Ureter (tissue), 1 donor: Measurements from ENCODE around the gene DPEP2NB. TPM values are rescaled to one million over a fixed set of nuclear protein-coding genes. Genes with fewer than 3 reads are reported as not detected.
A peak's percentile ranks its signal among the peaks of the same experiment; 100 is the strongest.
"Not testable (repeated sequence)": the region's sequence is repeated elsewhere in the genome, so short reads cannot be mapped to it uniquely, and the experiment has no call there.

Source experiments
- DNase-seq: peaks from one replicate; pipeline ENCODE4 v3.0.0-alpha.2; 2020; ENCODE audit warnings: low spot score
- total RNA-seq: library from RNA; stranded (reverse); gene quantifications from one replicate; pipeline ENCODE4 v1.2.4, GENCODE V29; 2023
- donor health status: DM: yes; HTN: yes; CAD: no.

The DPEP2NB gene
- total RNA-seq, 1 donor from 2014 or later = not detected

- DNase-seq = peak; percentile 64
Observed at GRCh38 chr16:68013440-68013839, 2.3 kb downstream of the DPEP2NB start.

- DNase-seq = not testable (repeated sequence)
Observed at GRCh38 chr16:68009872-68010271, 5.8 kb downstream of the DPEP2NB start.

DNA sequence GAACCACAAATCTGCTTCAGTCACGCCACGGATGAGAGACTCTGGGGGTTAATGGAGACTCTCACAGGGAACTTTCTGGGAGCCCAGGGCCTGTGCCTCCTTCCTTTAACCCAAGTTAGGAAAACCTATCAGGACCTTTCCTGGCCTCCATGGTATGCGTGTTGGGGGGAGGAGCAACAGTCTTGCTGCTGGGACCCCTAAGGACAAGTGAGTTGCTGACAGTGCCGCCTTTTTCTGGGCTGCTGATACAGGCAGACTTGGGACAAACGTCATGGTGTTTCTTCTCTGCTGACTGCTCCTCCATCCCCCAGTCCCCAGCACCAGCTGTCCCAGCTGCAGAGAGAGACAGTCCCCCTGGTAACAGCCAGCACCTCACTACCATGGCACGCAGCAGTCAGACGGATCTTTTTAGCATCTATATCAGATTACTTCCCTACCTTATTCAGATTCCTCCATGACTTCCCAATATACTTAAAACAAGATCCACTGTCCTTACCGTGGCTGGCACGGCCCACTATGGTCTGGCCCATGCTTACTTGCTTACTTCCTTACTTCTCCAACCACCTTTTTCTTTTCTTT, 6.5 kb downstream of the DPEP2NB start:
- no peak for DNase-seq

GRCh38 chr16:68005786-68006286, 9.9 kb downstream of the DPEP2NB start:
- DNase-seq = peak; percentile 81

GRCh38 chr16:68005211-68005610, 10.5 kb downstream of the DPEP2NB start:
- no peak for DNase-seq

- no peak for DNase-seq
Observed at GRCh38 chr16:68003031-68003430, 12.7 kb downstream of the DPEP2NB start.

GRCh38 chr16:68000450-68000849, 15.3 kb downstream of the DPEP2NB start:
- DNase-seq = no peak

DNA sequence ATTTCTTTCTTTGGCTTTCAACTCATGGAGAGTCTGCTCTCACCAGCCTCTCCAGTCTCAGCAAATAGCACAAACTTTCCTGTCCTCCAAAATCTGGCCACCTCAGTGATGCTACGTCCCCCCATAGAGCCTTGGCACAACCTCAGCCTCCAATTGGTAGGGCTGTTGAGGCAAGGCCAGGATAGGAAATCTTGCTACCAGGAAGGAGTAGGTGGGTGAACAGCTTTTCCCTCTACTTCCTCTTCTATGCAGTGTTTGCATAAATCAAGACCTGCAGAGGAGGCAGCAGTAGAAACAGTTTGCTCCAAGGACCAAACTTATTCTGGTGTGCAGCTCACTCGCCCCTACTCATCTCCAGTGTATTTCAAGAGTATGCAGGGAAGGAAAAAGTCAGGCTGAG, 15.7 kb downstream of the DPEP2NB start:
- no peak for DNase-seq

GRCh38 chr16:67998779-67999688, 16.7 kb downstream of the DPEP2NB start, which contains the start of gene DPEP2:
Gene DPEP2, minus strand, starts transcription at chr16:67999484. Its CDS starts 6,272 bp downstream, at chr16:67993212.
- not testable (repeated sequence) for DNase-seq

DNA sequence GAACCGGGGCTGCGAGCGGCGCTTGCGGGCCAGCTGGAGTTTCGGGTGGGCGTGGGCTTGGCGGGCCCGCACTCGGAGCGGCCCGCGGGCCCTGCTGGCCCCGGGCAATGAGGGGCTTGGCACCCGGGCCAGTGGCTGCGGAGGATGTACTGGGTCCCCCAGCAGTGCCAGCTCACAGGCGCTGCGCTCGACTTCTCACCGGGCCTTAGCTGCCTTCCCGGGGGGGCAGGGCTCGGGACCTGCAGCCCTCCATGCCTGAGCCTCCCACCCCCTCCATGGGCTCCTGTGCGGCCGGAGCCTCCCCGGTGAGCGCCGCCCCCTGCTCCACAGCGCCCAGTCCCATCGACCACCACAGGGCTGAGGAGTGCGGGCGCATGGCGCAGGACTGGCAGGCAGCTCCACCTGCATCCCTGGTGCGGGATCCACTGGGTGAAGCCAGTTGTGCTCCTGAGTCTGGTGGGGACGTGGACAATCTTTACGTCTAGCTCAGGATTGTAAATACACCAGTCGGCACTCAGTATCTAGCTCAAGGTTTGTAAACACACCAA, 17.4 kb downstream of the DPEP2NB start:
- not testable (repeated sequence) for DNase-seq

GRCh38 chr16:67996666-67997065, 19.0 kb downstream of the DPEP2NB start:
- DNase-seq = no peak

GRCh38 chr16:67995423-67995822, 20.3 kb downstream of the DPEP2NB start:
- no peak for DNase-seq

DNA sequence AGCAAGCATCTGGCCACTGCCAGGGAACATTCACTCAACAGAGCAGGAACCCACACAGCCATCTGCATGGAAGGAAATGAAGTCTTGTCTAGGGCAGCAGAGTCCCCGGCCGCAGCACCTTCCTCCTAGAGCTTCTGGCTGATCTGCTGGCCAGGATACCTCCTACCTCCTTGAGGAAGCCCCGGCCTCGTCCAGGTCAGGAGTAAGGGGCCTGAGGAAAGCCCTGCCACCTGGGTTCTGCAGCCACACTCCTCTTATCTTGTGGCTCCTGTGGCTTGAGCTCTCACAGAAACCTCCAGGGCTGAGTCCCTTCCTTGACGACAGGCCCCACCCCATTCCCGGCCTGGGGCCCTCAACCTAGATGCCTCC, 21.7 kb downstream of the DPEP2NB start:
- not testable (repeated sequence) for DNase-seq

DNA sequence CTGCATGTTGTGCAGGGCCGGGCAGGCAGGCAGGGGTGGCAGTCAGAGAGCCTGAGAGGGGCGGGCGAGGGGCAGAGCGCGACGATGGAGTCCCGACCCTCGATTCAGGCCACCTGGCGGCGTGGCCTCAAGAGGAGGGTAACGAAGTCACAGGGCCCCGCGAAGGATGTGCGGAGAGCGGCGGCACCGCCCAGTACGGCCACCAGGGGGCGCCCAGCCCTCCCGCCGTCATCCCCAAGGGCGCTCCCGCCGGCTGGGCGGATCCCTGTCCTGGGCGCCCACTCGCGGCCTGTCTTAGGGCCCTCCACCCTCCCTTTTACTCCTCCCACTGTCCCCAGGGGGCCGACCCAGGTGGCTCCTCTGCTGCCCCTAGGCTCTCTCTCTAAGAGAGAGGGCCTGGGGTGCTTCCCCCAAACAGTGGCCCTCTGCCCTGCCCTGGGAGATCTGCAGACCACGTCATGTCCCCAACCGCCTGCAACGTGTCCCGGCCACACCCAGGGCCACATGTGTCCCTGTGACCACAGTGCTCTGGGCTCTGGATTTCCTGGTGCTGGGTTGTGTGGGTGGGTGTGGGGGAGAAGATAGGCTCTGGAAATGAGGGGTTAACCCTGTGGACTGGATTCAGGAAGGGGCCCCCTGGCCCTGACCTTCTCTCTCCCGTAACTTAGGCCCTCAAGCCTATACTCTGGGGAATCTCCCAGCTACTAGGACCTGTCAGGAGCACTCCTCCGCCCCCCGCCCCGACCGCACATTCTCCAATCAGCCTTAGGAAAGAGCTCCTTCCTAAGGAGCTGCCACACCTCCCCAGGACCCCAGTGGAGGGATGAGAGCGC, 22.3 kb downstream of the DPEP2NB start:
- peak; percentile 78 for DNase-seq

- no peak for DNase-seq
Observed at GRCh38 chr16:67992661-67993206, 23.0 kb downstream of the DPEP2NB start.

DNA sequence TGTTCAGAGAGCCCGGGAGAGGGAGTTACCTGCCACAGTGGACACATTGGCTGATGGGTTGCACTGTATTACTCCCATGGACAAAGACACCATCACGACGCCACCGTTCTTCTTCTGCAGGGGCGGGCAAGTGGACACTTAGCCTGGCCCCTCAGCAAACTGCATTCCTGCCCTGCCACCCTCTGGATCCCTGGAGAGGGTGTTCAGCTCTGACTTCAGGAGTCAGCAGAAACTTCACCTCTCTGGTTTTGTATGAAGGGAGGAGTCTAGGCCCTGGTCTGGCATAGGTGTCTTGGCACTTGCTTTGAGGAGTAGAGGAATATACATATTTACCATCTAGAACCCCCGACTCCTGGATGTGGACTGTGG, 25.7 kb downstream of the DPEP2NB start:
- DNase-seq = no peak

DNA sequence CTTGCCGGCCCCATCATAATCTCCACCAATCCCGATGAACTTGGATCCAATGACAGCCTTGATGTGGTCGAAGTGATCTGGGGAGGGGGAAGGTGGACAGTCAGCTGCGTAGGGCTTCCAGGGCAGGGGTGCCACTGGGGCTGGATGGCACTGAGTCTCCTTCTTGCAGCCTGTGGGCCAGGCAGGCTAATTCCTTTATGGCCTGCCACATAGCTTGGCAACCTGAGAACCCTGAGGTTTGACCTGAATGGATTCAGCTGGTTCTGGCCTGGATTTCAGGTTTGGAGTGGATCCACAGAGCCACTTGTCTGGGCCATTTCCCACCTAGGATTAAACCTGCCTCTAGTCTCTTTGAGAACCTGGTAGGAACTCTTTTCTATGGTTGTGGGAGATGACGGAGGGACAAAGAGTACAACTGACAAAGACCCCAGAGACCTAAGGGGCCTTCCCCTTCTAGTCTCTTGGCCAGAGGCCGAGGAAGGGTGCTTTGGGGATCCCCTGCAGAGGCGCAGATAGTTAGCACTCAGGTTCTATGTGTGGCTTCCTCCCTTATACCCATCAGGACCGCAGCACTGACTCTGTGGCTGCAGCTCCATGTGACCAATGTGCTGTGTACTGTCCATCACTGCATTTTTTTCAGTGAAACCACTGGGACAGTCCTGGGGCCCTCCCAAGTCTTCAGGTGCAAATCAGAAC, 26.2 kb downstream of the DPEP2NB start:
- no peak for DNase-seq

DNA sequence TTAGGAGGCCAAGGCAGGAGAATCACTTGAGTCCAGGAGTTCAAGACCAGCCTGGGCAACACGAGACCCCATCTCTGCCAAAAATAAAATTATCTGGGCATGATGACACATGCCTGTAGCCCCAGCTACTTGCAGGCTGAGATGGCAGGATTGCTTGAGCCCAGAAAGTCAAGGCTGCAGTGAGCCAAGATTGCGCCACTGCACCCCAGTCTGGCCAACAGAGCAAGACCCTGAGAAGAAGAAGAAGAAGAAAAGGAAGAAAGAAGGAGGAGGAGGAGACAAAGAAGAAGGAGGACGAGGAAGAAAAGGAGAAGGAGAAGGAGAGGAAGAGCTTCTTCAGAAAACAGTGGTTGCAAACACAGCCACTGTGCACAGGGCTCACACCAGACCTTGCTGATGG, 27.0 kb downstream of the DPEP2NB start:
- DNase-seq = no peak

- DNase-seq = no peak
Observed at GRCh38 chr16:67987460-67988160, 28.1 kb downstream of the DPEP2NB start.

- DNase-seq = no peak
Observed at GRCh38 chr16:67986949-67987348, 28.8 kb downstream of the DPEP2NB start.
